SK-N-SH treated with all-trans-retinoic acid at 6 μM for 48 hours (cell line): ENCODE results near the gene SNAPC2.
A peak's percentile ranks its signal among the peaks of the same experiment; 100 is the strongest.

Experiments used
- ATAC-seq: fragments of 200-7000 bp; cut with Tn5 transposase; 3 replicates; pipeline ENCODE4 v1.9.1; 2020; ENCODE audit warnings: mild to moderate bottlenecking, moderate library complexity
- ARNTL ChIP-seq: fragments of 450-650 bp; formaldehyde crosslinking; IDR thresholded peaks from 2 replicates; pipeline ENCODE4 v1.5.0; 2020; ENCODE audit warnings: low read depth, mild to moderate bottlenecking, moderate library complexity, borderline replicate concordance
- BACH2 ChIP-seq: fragments of 250-450 bp; sonication (Bioruptor Pico); IDR thresholded peaks from 2 replicates; pipeline ENCODE4 v1.9.0; 2021; ENCODE audit warnings: mild to moderate bottlenecking, borderline replicate concordance
- ESRRG ChIP-seq: fragments of 250-450 bp; sonication (Bioruptor Pico); IDR thresholded peaks from 2 replicates; pipeline ENCODE4 v1.6.1; 2021; ENCODE audit warnings: mild to moderate bottlenecking
- GLIS3 ChIP-seq: fragments of 250-450 bp; sonication (Bioruptor Pico); IDR thresholded peaks from 2 replicates; pipeline ENCODE4 v1.5.0; 2020; ENCODE audit warnings: mild to moderate bottlenecking, moderate library complexity
- OSR1 ChIP-seq: fragments of 250-450 bp; sonication (Bioruptor Pico); IDR thresholded peaks from 2 replicates; pipeline ENCODE4 v1.8.0; 2022; ENCODE audit warnings: moderate library complexity, mild to moderate bottlenecking, inconsistent platforms
- PPARA ChIP-seq: fragments of 250-450 bp; sonication (Bioruptor Pico); IDR thresholded peaks from 2 replicates; pipeline ENCODE4 v1.5.0; 2020; ENCODE audit warnings: mild to moderate bottlenecking, borderline replicate concordance
- RARB ChIP-seq: fragments of 250-450 bp; sonication (Bioruptor Pico); IDR thresholded peaks from 2 replicates; pipeline ENCODE4 v1.8.0; 2021; ENCODE audit warnings: mild to moderate bottlenecking, moderate library complexity
- SNAI2 ChIP-seq: fragments of 250-450 bp; sonication (Bioruptor Pico); IDR thresholded peaks from 2 replicates; pipeline ENCODE4 v1.5.0; 2020; ENCODE audit warnings: mild to moderate bottlenecking, moderate library complexity
- TCF4 ChIP-seq: fragments of 250-450 bp; sonication (Bioruptor Pico); IDR thresholded peaks from 2 replicates; pipeline ENCODE4 v1.8.0; 2021; ENCODE audit warnings: mild to moderate bottlenecking, moderate library complexity, borderline replicate concordance
- TOX ChIP-seq: fragments of 250-450 bp; sonication (Bioruptor Pico); IDR thresholded peaks from 2 replicates; pipeline ENCODE4 v1.8.0; 2021; ENCODE audit warnings: mild to moderate bottlenecking, moderate library complexity, borderline replicate concordance
- ZC3H10 ChIP-seq: fragments of 250-450 bp; sonication (Bioruptor Pico); IDR thresholded peaks from 2 replicates; pipeline ENCODE4 v1.5.1; 2021; ENCODE audit warnings: mild to moderate bottlenecking, moderate library complexity
- ZFP3 ChIP-seq: fragments of 250-450 bp; sonication (Bioruptor Pico); IDR thresholded peaks from 2 replicates; pipeline ENCODE4 v1.5.0; 2020; ENCODE audit warnings: mild to moderate bottlenecking, moderate library complexity
- ZFP30 ChIP-seq: fragments of 450-650 bp; formaldehyde crosslinking; IDR thresholded peaks from 2 replicates; pipeline ENCODE4 v1.5.0; 2022; ENCODE audit warnings: mild to moderate bottlenecking, moderate library complexity
- ZNF565 ChIP-seq: fragments of 450-650 bp; formaldehyde crosslinking; conservative IDR thresholded peaks from 2 replicates; pipeline ENCODE4 v1.5.0; 2020; ENCODE audit warnings: low read depth, mild to moderate bottlenecking, moderate library complexity
- ZNF70 ChIP-seq: fragments of 450-650 bp; formaldehyde crosslinking; IDR thresholded peaks from 2 replicates; pipeline ENCODE4 v1.5.0; 2020; ENCODE audit warnings: mild to moderate bottlenecking, moderate library complexity
- ZNF8 ChIP-seq: fragments of 450-650 bp; formaldehyde crosslinking; IDR thresholded peaks from 2 replicates; pipeline ENCODE4 v1.5.0; 2020; ENCODE audit warnings: mild to moderate bottlenecking, moderate library complexity
- TF ChIP-seq, protein P1 (sequence below): fragments of 250-450 bp; sonication (Bioruptor Pico); IDR thresholded peaks from 2 replicates; pipeline ENCODE4 v1.5.1; 2021; ENCODE audit warnings: mild to moderate bottlenecking, moderate library complexity
- TF ChIP-seq, protein P2 (sequence below): fragments of 250-450 bp; sonication (Bioruptor Pico); IDR thresholded peaks from 2 replicates; pipeline ENCODE4 v1.8.0; 2021; ENCODE audit warnings: low read depth, mild to moderate bottlenecking, moderate library complexity, borderline replicate concordance
- TF ChIP-seq, protein P3 (sequence below): fragments of 250-450 bp; sonication (Bioruptor Pico); IDR thresholded peaks from 2 replicates; pipeline ENCODE4 v1.5.1; 2020; ENCODE audit warnings: low read depth, mild to moderate bottlenecking, moderate library complexity
- TF ChIP-seq, protein P4 (sequence below): fragments of 250-450 bp; sonication (Bioruptor Pico); IDR thresholded peaks from 2 replicates; pipeline ENCODE4 v1.5.0; 2020; ENCODE audit warnings: mild to moderate bottlenecking, moderate library complexity
- TF ChIP-seq, protein P5 (sequence below): fragments of 250-450 bp; sonication (Bioruptor Pico); IDR thresholded peaks from 2 replicates; pipeline ENCODE4 v1.8.0; 2020; ENCODE audit warnings: mild to moderate bottlenecking, moderate library complexity, borderline replicate concordance

Gene SNAPC2

DNA sequence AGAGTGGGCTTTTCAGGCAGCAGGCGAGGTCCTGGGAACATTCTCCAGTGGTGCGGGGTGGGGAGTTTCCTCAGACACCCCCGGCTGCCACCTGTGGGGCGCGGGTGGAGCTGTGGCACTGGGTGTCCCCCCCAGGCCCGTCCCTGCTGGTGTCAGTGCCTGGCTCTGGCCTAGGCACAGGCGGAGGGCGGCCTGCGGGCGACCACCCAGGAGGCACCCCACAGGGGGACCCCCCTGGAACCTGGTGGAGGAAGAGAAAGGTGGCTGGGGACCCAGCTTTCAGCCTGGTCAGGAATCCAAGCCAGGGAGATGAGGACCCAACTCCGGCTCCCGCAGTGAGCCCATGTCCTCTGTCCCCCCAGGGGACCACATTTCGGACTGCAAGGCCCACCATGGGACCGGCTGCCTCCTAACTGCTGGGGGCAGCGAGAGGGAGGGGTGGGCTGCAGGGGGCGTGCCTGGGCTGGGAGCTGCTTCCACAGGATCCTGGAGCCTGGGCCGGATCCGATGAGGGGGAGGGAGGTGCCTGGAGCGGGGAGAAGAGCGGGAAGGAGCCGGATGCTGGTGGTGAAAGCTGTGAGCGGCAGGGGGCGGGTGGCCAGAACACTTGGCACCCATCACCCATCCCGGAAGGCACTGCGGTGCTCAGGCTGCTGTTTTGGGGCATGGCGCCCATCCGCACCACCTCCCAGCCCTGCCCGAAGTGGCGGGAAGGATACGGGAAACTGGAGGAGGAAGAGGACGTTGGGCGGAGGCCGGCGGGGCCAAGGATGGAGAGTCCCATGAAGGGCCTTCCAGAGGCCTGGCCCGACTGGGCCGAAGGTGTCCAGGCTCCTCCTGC, 11.3 kb downstream of the SNAPC2 start:
- ATAC-seq, result no peak
- no peak for TF ChIP-seq ZNF565 (CRISPR knock-in tag)
- TF ChIP-seq ZFP30 (CRISPR knock-in tag), result no peak
- no peak for TF ChIP-seq ESRRG
- TF ChIP-seq, protein P1, sequence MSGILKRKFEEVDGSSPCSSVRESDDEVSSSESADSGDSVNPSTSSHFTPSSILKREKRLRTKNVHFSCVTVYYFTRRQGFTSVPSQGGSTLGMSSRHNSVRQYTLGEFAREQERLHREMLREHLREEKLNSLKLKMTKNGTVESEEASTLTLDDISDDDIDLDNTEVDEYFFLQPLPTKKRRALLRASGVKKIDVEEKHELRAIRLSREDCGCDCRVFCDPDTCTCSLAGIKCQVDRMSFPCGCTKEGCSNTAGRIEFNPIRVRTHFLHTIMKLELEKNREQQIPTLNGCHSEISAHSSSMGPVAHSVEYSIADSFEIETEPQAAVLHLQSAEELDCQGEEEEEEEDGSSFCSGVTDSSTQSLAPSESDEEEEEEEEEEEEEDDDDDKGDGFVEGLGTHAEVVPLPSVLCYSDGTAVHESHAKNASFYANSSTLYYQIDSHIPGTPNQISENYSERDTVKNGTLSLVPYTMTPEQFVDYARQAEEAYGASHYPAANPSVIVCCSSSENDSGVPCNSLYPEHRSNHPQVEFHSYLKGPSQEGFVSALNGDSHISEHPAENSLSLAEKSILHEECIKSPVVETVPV (CRISPR knock-in tag), result no peak
- no peak for TF ChIP-seq BACH2 (CRISPR knock-in tag)
- TF ChIP-seq TOX, result no peak
- TF ChIP-seq, protein P2, sequence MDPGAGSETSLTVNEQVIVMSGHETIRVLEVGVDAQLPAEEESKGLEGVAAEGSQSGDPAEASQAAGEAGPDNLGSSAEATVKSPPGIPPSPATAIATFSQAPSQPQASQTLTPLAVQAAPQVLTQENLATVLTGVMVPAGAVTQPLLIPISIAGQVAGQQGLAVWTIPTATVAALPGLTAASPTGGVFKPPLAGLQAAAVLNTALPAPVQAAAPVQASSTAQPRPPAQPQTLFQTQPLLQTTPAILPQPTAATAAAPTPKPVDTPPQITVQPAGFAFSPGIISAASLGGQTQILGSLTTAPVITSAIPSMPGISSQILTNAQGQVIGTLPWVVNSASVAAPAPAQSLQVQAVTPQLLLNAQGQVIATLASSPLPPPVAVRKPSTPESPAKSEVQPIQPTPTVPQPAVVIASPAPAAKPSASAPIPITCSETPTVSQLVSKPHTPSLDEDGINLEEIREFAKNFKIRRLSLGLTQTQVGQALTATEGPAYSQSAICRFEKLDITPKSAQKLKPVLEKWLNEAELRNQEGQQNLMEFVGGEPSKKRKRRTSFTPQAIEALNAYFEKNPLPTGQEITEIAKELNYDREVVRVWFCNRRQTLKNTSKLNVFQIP (CRISPR knock-in tag), result no peak

DNA sequence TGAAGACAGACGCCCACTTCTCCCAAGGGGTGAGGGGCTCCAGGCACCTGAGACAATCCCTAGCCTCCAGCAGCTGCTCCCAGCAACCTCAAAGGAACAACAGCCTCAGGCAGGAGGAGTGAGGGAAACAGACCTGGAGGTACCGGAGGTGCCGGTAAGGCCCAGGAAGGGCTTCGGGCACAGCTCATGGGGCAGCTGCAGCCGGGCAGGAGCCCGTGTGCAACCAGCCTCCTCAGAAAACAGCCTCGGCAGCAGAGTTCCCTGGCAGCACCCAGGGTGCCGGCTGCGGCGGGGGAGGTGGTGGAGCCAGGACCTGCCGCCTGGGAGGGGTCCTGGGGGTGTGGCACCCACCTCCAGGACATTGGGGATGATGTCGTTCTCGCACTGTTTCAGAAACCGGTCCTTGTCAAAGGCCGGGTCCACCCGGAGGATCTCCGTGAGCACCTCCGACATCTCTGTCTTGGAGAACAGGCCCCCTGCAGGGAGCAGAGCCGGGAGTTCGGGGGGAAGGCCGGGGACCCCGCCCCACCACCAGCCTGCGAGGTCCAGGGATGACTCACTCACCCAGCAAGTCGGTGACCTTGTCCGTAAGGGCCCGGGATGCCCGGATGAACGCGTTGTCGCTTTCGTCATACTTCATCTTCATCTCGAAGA, 12.3 kb downstream of the SNAPC2 start:
- ATAC-seq, result no peak
- TF ChIP-seq ZFP3 (CRISPR knock-in tag), result peak; percentile 96
- TF ChIP-seq, protein P1 (CRISPR knock-in tag), result no peak

DNA sequence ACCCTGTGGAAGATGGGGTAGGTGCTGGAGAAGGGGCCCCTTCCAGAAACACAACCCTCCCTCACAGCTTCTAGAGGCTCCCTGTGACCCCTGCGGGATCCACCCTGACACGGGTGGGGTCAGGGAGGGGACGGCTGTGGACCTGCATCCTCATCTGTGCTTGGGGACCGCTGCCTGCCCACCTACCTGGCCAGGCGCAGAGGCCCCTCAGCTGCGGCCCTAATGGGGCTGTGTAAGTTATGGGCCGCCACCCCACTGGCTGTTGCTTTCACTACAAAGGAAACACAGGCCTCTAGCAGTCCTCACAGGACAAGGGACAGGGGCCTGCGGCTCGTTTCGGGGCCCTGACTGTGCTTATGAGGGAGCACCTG, 12.8 kb downstream of the SNAPC2 start:
- no peak for TF ChIP-seq ZNF565 (CRISPR knock-in tag)
- TF ChIP-seq RARB (CRISPR knock-in tag), result no peak
- TF ChIP-seq, protein P2 (CRISPR knock-in tag), result no peak
- TF ChIP-seq ARNTL, result no peak
- TF ChIP-seq TOX, result no peak
- TF ChIP-seq ESRRG, result no peak
- no peak for TF ChIP-seq ZC3H10
- TF ChIP-seq OSR1 (CRISPR knock-in tag), result no peak
- TF ChIP-seq ZNF70 (CRISPR knock-in tag), result no peak
- TF ChIP-seq, protein P1 (CRISPR knock-in tag), result no peak
- no peak for TF ChIP-seq ZFP30 (CRISPR knock-in tag)
- TF ChIP-seq ZNF8 (CRISPR knock-in tag), result no peak
- TF ChIP-seq, protein P3, sequence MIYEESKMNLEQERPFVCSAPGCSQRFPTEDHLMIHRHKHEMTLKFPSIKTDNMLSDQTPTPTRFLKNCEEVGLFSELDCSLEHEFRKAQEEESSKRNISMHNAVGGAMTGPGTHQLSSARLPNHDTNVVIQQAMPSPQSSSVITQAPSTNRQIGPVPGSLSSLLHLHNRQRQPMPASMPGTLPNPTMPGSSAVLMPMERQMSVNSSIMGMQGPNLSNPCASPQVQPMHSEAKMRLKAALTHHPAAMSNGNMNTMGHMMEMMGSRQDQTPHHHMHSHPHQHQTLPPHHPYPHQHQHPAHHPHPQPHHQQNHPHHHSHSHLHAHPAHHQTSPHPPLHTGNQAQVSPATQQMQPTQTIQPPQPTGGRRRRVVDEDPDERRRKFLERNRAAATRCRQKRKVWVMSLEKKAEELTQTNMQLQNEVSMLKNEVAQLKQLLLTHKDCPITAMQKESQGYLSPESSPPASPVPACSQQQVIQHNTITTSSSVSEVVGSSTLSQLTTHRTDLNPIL, result no peak
- no peak for TF ChIP-seq BACH2 (CRISPR knock-in tag)
- TF ChIP-seq, protein P4, sequence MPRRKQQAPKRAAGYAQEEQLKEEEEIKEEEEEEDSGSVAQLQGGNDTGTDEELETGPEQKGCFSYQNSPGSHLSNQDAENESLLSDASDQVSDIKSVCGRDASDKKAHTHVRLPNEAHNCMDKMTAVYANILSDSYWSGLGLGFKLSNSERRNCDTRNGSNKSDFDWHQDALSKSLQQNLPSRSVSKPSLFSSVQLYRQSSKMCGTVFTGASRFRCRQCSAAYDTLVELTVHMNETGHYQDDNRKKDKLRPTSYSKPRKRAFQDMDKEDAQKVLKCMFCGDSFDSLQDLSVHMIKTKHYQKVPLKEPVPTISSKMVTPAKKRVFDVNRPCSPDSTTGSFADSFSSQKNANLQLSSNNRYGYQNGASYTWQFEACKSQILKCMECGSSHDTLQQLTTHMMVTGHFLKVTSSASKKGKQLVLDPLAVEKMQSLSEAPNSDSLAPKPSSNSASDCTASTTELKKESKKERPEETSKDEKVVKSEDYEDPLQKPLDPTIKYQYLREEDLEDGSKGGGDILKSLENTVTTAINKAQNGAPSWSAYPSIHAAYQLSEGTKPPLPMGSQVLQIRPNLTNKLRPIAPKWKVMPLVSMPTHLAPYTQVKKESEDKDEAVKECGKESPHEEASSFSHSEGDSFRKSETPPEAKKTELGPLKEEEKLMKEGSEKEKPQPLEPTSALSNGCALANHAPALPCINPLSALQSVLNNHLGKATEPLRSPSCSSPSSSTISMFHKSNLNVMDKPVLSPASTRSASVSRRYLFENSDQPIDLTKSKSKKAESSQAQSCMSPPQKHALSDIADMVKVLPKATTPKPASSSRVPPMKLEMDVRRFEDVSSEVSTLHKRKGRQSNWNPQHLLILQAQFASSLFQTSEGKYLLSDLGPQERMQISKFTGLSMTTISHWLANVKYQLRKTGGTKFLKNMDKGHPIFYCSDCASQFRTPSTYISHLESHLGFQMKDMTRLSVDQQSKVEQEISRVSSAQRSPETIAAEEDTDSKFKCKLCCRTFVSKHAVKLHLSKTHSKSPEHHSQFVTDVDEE (CRISPR knock-in tag), result no peak
- TF ChIP-seq, protein P5, sequence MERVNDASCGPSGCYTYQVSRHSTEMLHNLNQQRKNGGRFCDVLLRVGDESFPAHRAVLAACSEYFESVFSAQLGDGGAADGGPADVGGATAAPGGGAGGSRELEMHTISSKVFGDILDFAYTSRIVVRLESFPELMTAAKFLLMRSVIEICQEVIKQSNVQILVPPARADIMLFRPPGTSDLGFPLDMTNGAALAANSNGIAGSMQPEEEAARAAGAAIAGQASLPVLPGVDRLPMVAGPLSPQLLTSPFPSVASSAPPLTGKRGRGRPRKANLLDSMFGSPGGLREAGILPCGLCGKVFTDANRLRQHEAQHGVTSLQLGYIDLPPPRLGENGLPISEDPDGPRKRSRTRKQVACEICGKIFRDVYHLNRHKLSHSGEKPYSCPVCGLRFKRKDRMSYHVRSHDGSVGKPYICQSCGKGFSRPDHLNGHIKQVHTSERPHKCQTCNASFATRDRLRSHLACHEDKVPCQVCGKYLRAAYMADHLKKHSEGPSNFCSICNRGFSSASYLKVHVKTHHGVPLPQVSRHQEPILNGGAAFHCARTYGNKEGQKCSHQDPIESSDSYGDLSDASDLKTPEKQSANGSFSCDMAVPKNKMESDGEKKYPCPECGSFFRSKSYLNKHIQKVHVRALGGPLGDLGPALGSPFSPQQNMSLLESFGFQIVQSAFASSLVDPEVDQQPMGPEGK, result no peak
- no peak for TF ChIP-seq TCF4 (CRISPR knock-in tag)
- no peak for TF ChIP-seq SNAI2 (CRISPR knock-in tag)
- no peak for TF ChIP-seq GLIS3 (CRISPR knock-in tag)
- TF ChIP-seq PPARA, result no peak
- no peak for ATAC-seq
